Measurements from ENCODE around the gene KANK4.

Gene KANK4

GRCh38 chr1:62210960-62211359, 108.3 kb downstream of the KANK4 start:
- no peak overlapping the region for H3K4me3 ChIP-seq (ENCODE audit: low read depth in 1 of 2, low read length in 2 of 2)
- H3K4me1 ChIP-seq (ENCODE audit: control insufficient read depth in 1 of 2, insufficient read depth in 2 of 2, low read length in 2 of 2): no peaks in the 10 kb centered on the region
- H3K9me3 ChIP-seq (ENCODE audit: control insufficient read depth in 1 of 2, low read length in 2 of 2): peaks cover 5 to 22% of the 10 kb centered on the region in 2 donors
- no peaks in the 10 kb centered on the region for H3K36me3 ChIP-seq (ENCODE audit: control insufficient read depth in 1 of 2, insufficient read depth in 2 of 2, low read length in 2 of 2)
- H3K27ac ChIP-seq (ENCODE audit: low read length): no peak overlapping the region
- no peaks in the 10 kb centered on the region for H3K27me3 ChIP-seq (ENCODE audit: low read depth, low read length)

DNA sequence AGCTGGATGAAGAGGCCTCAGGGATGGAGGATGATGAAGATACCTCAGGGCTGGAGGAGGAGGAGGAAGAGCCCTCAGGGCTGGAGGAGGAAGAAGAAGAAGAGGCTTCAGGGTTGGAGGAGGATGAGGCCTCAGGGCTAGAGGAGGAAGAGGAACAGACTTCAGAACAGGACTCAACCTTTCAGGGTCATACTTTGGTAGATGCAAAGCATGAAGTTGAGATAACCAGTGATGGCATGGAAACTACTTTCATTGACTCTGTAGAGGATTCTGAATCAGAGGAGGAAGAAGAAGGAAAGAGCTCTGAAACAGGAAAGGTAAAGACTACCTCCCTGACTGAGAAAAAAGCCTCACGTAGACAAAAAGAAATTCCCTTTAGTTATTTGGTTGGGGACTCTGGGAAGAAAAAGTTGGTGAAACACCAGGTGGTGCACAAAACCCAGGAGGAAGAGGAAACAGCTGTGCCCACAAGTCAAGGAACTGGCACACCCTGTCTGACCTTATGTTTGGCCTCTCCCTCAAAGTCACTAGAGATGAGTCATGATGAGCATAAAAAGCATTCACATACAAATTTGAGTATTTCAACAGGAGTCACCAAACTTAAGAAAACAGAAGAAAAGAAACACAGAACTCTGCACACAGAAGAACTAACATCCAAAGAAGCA, 109.2 kb downstream of the KANK4 start:
- Histone ChIP-seq H3K4me1 (ENCODE audit: control insufficient read depth in 1 of 2, insufficient read depth in 2 of 2, low read length in 2 of 2) (no peaks in the 10 kb centered on the region), H3K27me3 (ENCODE audit: low read depth, low read length) (no peaks in the 10 kb centered on the region), H3K4me3 (ENCODE audit: low read depth in 1 of 2, low read length in 2 of 2) (no peak overlapping the region), H3K9me3 (ENCODE audit: control insufficient read depth in 1 of 2, low read length in 2 of 2) (peaks cover 5 to 22% of the 10 kb centered on the region in 2 donors), H3K27ac (ENCODE audit: low read length) (no peak overlapping the region), H3K36me3 (ENCODE audit: control insufficient read depth in 1 of 2, insufficient read depth in 2 of 2, low read length in 2 of 2) (no peaks in the 10 kb centered on the region)

DNA sequence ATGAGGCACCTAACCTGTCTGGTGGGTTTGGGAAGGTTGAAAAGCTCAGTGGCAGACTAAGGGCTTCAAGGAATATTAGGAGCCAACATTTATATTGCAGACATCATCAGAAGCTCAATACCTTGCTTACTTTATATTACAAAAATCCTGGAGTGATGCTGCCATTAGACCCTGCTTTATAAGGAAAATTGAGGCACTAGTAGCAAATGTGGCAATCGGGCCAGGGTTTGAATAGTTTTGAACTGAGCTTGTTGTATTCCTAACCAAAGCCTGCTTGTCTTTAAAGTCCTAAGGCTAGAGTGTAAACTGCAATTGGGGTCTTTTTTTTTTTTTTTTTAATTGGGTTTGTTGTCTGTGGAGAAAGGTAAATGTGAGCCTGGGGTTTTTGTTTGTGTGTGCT, 110.3 kb downstream of the KANK4 start:
- H3K36me3 ChIP-seq (ENCODE audit: control insufficient read depth in 1 of 2, insufficient read depth in 2 of 2, low read length in 2 of 2): no peaks in the 10 kb centered on the region
- no peak overlapping the region for H3K27ac ChIP-seq (ENCODE audit: low read length)
- no peaks in the 10 kb centered on the region for H3K27me3 ChIP-seq (ENCODE audit: low read depth, low read length)
- H3K9me3 ChIP-seq (ENCODE audit: control insufficient read depth in 1 of 2, low read length in 2 of 2): peaks cover 5 to 22% of the 10 kb centered on the region in 2 donors
- no peaks in the 10 kb centered on the region for H3K4me1 ChIP-seq (ENCODE audit: control insufficient read depth in 1 of 2, insufficient read depth in 2 of 2, low read length in 2 of 2)
- H3K4me3 ChIP-seq (ENCODE audit: low read depth in 1 of 2, low read length in 2 of 2): no peak overlapping the region

- H3K4me1 ChIP-seq (ENCODE audit: control insufficient read depth in 1 of 2, insufficient read depth in 2 of 2, low read length in 2 of 2): no peaks in the 10 kb centered on the region
- no peak overlapping the region for H3K27ac ChIP-seq (ENCODE audit: low read length)
- no peaks in the 10 kb centered on the region for H3K36me3 ChIP-seq (ENCODE audit: control insufficient read depth in 1 of 2, insufficient read depth in 2 of 2, low read length in 2 of 2)
- H3K27me3 ChIP-seq (ENCODE audit: low read depth, low read length): no peaks in the 10 kb centered on the region
- no peak overlapping the region for H3K4me3 ChIP-seq (ENCODE audit: low read depth in 1 of 2, low read length in 2 of 2)
- peaks cover 5 to 22% of the 10 kb centered on the region in 2 donors for H3K9me3 ChIP-seq (ENCODE audit: control insufficient read depth in 1 of 2, low read length in 2 of 2)
These were observed 111.1 kb downstream of the KANK4 start for GRCh38 chr1:62208087-62208486.

- Histone ChIP-seq H3K27ac (ENCODE audit: low read length) (no peak overlapping the region), H3K9me3 (ENCODE audit: control insufficient read depth in 1 of 2, low read length in 2 of 2) (peaks cover 5 to 22% of the 10 kb centered on the region in 2 donors), H3K27me3 (ENCODE audit: low read depth, low read length) (no peaks in the 10 kb centered on the region), H3K4me3 (ENCODE audit: low read depth in 1 of 2, low read length in 2 of 2) (no peak overlapping the region), H3K4me1 (ENCODE audit: control insufficient read depth in 1 of 2, insufficient read depth in 2 of 2, low read length in 2 of 2) (no peaks in the 10 kb centered on the region), H3K36me3 (ENCODE audit: control insufficient read depth in 1 of 2, insufficient read depth in 2 of 2, low read length in 2 of 2) (no peaks in the 10 kb centered on the region)
These were observed 112.0 kb downstream of the KANK4 start for GRCh38 chr1:62207187-62207586.

GRCh38 chr1:62198781-62199125, 120.5 kb downstream of the KANK4 start:
- H3K27me3 ChIP-seq (ENCODE audit: low read depth, low read length): no peaks in the 10 kb centered on the region
- H3K9me3 ChIP-seq (ENCODE audit: control insufficient read depth in 1 of 2, low read length in 2 of 2): no peaks in the 10 kb centered on the region
- H3K36me3 ChIP-seq (ENCODE audit: control insufficient read depth in 1 of 2, insufficient read depth in 2 of 2, low read length in 2 of 2): no peaks in the 10 kb centered on the region
- peaks cover 0 to 4% of the 10 kb centered on the region in 2 donors for H3K4me1 ChIP-seq (ENCODE audit: control insufficient read depth in 1 of 2, insufficient read depth in 2 of 2, low read length in 2 of 2)
- no peak overlapping the region for H3K4me3 ChIP-seq (ENCODE audit: low read depth in 1 of 2, low read length in 2 of 2)
- H3K27ac ChIP-seq (ENCODE audit: low read length): no peak overlapping the region

DNA sequence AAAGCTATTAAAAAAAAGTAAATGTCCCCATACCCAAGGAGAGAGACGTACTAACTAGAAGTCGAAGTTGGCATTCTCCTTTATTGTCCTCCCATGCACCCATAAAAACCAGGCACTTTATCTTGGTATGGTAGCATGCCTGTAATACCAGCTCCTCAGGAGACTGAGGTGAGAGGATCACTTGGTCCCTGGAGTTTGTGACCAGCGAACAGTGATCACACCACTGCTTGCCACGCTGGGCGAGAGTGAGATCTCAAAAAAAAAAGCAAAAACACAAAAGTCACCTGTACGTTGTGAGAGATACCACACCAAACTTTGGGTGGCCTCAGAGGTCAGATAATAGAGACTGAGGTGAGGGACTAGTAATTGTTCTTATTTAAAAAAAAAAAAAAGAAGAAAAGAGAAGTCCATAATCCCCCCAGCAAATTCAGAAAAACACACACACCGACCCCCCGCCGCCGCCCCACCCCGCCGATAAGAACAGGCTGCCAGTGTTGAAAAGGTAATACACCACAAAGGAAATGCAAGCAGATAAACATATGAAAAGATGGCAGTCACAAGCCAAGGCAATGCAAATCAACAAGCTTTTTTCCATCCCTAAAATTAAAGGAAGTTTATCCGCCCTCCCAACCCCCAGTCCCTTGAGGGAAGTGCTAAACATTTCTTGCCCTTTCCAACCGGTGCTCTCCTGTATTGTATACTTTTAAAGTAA, 121.0 kb downstream of the KANK4 start:
- Histone ChIP-seq H3K27me3 (ENCODE audit: low read depth, low read length) (no peaks in the 10 kb centered on the region), H3K9me3 (ENCODE audit: control insufficient read depth in 1 of 2, low read length in 2 of 2) (no peaks in the 10 kb centered on the region), H3K4me3 (ENCODE audit: low read depth in 1 of 2, low read length in 2 of 2) (no peak overlapping the region), H3K27ac (ENCODE audit: low read length) (no peak overlapping the region), H3K4me1 (ENCODE audit: control insufficient read depth in 1 of 2, insufficient read depth in 2 of 2, low read length in 2 of 2) (peaks cover 0 to 4% of the 10 kb centered on the region in 2 donors), H3K36me3 (ENCODE audit: control insufficient read depth in 1 of 2, insufficient read depth in 2 of 2, low read length in 2 of 2) (no peaks in the 10 kb centered on the region)

DNA sequence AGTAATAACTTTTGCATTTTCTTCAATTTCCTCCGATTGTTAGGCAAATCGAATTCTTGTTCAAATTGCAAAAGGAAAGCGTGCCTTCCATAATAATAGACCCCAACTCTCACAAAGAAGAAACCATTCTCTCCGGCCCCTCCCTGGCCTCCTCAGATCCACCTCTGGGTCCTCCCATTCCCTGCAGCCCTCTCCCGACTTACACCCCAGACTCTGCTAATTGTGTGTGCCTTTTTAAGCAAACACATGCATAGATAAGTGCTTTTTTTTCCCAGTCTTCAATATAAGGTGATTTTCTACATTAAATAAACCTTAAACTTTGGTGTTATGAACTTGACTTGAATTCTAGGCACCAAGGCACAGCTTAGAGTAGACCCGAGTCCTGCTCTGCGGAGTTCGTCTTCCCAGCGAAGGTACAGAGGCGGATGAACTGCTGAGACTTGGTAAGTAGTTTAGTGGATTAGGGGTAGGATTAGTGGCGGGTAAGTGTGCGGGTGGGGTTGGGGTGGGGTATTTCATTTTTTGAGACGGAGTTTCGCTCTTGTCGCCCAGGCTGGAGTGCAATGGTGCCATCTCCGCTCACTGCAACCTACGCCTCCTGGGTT, 123.0 kb downstream of the KANK4 start:
- Histone ChIP-seq H3K36me3 (ENCODE audit: control insufficient read depth in 1 of 2, insufficient read depth in 2 of 2, low read length in 2 of 2) (no peaks in the 10 kb centered on the region), H3K4me3 (ENCODE audit: low read depth in 1 of 2, low read length in 2 of 2) (no peak overlapping the region), H3K27ac (ENCODE audit: low read length) (no peak overlapping the region), H3K4me1 (ENCODE audit: control insufficient read depth in 1 of 2, insufficient read depth in 2 of 2, low read length in 2 of 2) (peaks cover 0 to 4% of the 10 kb centered on the region in 2 donors), H3K9me3 (ENCODE audit: control insufficient read depth in 1 of 2, low read length in 2 of 2) (no peaks in the 10 kb centered on the region), H3K27me3 (ENCODE audit: low read depth, low read length) (no peaks in the 10 kb centered on the region)

DNA sequence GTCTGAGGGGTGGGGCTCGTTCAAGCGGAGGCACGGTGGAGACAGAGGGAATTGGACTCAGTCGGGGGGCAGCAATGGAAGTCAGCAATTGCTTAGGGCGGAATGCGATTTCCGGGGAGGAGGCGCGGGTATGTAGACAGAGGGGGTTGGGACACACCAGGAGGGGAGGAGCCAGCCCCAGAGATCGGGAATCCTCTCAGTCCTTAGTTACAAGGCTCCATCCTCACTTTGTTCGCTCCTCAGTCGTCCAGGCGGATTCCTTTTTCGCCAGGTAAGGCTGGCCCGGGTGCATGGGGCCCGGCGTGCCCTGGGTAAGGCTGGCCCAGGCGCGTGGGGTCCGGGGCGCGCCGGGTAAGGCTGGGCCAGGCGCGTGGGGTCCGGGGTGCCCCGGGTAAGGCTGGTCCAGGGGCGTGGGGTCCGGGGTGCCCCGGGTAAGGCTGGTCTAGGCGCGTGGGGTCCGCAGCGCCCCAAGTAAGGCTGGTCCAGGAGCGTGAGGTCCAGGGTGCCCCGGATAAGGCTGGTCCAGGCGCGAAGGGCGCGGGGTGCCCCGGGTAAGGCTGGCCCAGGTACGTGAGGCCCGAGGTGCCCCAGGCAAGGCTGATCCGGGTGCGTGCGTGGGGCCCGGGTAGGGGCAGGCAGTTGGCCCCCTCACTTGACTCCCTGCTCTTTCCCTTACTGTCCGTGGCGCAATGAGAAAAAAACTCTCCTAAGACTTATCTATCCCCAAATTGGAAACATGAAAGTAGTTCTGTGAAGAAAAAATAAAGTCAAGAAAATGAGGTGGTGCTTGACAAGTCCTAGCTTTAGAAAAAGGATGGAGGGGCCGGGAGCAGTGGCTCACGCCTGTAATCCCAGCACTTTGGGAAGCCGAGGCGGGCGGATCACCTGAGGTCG, 124.3 kb downstream of the KANK4 start, which contains the start of gene L1TD1:
Gene L1TD1 (plus strand): TSS at position 199 of the 894 bp plus-strand sequence. CDS start 11,780 bp downstream, outside the sequence.
- H3K36me3 ChIP-seq (ENCODE audit: control insufficient read depth in 1 of 2, insufficient read depth in 2 of 2, low read length in 2 of 2): no peaks in the 10 kb centered on the region
- H3K9me3 ChIP-seq (ENCODE audit: control insufficient read depth in 1 of 2, low read length in 2 of 2): no peaks in the 10 kb centered on the region
- no peaks in the 10 kb centered on the region for H3K27me3 ChIP-seq (ENCODE audit: low read depth, low read length)
- peak within 1 kb of the TSS in 1 of 2 donors; percentile 8 for H3K4me3 ChIP-seq (ENCODE audit: low read depth in 1 of 2, low read length in 2 of 2)
- no peak within 1 kb of the TSS for H3K27ac ChIP-seq (ENCODE audit: low read length)
- H3K4me1 ChIP-seq (ENCODE audit: control insufficient read depth in 1 of 2, insufficient read depth in 2 of 2, low read length in 2 of 2): peaks cover 0 to 4% of the 10 kb centered on the region in 2 donors

DNA sequence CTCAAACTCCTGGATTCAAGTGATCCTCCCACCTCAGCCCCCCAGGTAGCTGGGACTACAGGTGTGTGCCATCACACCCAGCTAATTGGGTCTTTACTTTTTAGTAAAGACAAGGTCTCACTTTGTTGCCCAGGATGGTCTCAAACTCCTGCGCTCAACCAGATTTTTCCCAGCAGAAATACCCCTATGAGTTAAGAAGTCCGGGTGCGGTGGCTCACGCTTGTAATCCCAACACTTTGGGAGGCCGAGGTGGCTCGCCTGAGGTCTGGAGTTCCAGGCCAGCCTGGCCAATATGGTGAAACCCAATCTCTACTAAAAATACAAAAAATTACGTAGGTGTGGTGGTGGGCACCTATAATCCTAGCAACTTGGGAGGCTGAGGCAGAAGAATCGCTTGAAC, 131.1 kb downstream of the KANK4 start:
- H3K4me1 ChIP-seq (ENCODE audit: control insufficient read depth in 1 of 2, insufficient read depth in 2 of 2, low read length in 2 of 2): no peaks in the 10 kb centered on the region
- no peak overlapping the region for H3K4me3 ChIP-seq (ENCODE audit: low read depth in 1 of 2, low read length in 2 of 2)
- H3K27ac ChIP-seq (ENCODE audit: low read length): no peak overlapping the region
- no peaks in the 10 kb centered on the region for H3K27me3 ChIP-seq (ENCODE audit: low read depth, low read length)
- no peaks in the 10 kb centered on the region for H3K9me3 ChIP-seq (ENCODE audit: control insufficient read depth in 1 of 2, low read length in 2 of 2)
- H3K36me3 ChIP-seq (ENCODE audit: control insufficient read depth in 1 of 2, insufficient read depth in 2 of 2, low read length in 2 of 2): no peaks in the 10 kb centered on the region

GRCh38 chr1:62187548-62187947, 131.7 kb downstream of the KANK4 start:
- Histone ChIP-seq H3K27ac (ENCODE audit: low read length) (no peak overlapping the region), H3K4me1 (ENCODE audit: control insufficient read depth in 1 of 2, insufficient read depth in 2 of 2, low read length in 2 of 2) (no peaks in the 10 kb centered on the region), H3K27me3 (ENCODE audit: low read depth, low read length) (no peaks in the 10 kb centered on the region)

More at GRCh38 chr1:62187548-62187947, 131.7 kb downstream of the KANK4 start:
- Histone ChIP-seq H3K4me3 (ENCODE audit: low read depth in 1 of 2, low read length in 2 of 2) (no peak overlapping the region), H3K36me3 (ENCODE audit: control insufficient read depth in 1 of 2, insufficient read depth in 2 of 2, low read length in 2 of 2) (no peaks in the 10 kb centered on the region), H3K9me3 (ENCODE audit: control insufficient read depth in 1 of 2, low read length in 2 of 2) (no peaks in the 10 kb centered on the region)

Measured in muscle layer of duodenum (tissue), 2 donors.